HEK293 (cell line): ENCODE measurements around the gene MSH5.

Source experiments
- CTCF ChIP-seq: fragments of 450-650 bp; formaldehyde crosslinking; IDR thresholded peaks from 2 replicates; pipeline ENCODE4 v1.5.1; 2016; ENCODE audit warnings: missing biosample characterization, missing genetic modification characterization
- ZFP41 ChIP-seq: fragments of 450-650 bp; formaldehyde crosslinking; IDR thresholded peaks from 2 replicates; pipeline ENCODE4 v1.5.1; 2016; ENCODE audit warnings: missing biosample characterization, missing genetic modification characterization, borderline replicate concordance
- ZNF624 ChIP-seq: fragments of 450-650 bp; formaldehyde crosslinking; IDR thresholded peaks from 2 replicates; pipeline ENCODE4 v1.5.1; 2017; ENCODE audit warnings: missing biosample characterization, missing genetic modification characterization
- ZSCAN30 ChIP-seq: fragments of 450-650 bp; IDR thresholded peaks from 2 replicates; pipeline ENCODE4 v1.5.1; 2018; ENCODE audit warnings: missing biosample characterization, mild to moderate bottlenecking, missing genetic modification characterization, moderate library complexity
- TF ChIP-seq, protein P1 (sequence below): fragments of 450-650 bp; formaldehyde crosslinking; IDR thresholded peaks from 2 replicates; pipeline ENCODE4 v1.5.1; 2016; ENCODE audit warnings: missing biosample characterization, missing genetic modification characterization
- TF ChIP-seq, protein P2 (sequence below): fragments of 450-650 bp; formaldehyde crosslinking; conservative IDR thresholded peaks from 2 replicates; pipeline ENCODE4 v1.5.1; 2016; ENCODE audit warnings: low read depth, missing biosample characterization, missing genetic modification characterization

DNA sequence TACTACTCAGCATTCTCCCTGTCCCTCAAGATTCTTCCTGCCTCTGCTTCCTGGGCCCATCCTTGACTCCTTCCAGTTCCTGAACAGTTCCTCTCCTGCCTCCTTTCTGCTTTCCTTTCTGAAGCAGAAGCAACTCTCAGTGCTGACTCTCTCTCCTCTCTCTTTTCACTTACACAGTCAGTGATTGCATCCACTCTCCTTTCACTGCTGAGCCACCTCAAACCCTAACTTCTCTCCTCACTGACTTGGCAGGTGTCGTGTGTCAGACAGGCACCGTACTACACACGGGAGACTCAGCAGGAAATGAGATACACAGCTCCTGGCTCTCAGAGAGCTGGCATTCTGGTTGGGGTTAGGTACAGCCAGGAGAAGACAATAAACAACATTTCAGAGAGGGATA is 42.2 kb upstream of the MSH5 start:
- TF ChIP-seq CTCF (tag by site-specific recombination): no peak
- TF ChIP-seq ZSCAN30 (tag by site-specific recombination): no peak
- TF ChIP-seq ZFP41 (tag by site-specific recombination): no peak
- TF ChIP-seq ZNF624 (tag by site-specific recombination): no peak
- TF ChIP-seq, protein P1, sequence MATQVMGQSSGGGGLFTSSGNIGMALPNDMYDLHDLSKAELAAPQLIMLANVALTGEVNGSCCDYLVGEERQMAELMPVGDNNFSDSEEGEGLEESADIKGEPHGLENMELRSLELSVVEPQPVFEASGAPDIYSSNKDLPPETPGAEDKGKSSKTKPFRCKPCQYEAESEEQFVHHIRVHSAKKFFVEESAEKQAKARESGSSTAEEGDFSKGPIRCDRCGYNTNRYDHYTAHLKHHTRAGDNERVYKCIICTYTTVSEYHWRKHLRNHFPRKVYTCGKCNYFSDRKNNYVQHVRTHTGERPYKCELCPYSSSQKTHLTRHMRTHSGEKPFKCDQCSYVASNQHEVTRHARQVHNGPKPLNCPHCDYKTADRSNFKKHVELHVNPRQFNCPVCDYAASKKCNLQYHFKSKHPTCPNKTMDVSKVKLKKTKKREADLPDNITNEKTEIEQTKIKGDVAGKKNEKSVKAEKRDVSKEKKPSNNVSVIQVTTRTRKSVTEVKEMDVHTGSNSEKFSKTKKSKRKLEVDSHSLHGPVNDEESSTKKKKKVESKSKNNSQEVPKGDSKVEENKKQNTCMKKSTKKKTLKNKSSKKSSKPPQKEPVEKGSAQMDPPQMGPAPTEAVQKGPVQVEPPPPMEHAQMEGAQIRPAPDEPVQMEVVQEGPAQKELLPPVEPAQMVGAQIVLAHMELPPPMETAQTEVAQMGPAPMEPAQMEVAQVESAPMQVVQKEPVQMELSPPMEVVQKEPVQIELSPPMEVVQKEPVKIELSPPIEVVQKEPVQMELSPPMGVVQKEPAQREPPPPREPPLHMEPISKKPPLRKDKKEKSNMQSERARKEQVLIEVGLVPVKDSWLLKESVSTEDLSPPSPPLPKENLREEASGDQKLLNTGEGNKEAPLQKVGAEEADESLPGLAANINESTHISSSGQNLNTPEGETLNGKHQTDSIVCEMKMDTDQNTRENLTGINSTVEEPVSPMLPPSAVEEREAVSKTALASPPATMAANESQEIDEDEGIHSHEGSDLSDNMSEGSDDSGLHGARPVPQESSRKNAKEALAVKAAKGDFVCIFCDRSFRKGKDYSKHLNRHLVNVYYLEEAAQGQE (tag by site-specific recombination): no peak
- TF ChIP-seq, protein P2, sequence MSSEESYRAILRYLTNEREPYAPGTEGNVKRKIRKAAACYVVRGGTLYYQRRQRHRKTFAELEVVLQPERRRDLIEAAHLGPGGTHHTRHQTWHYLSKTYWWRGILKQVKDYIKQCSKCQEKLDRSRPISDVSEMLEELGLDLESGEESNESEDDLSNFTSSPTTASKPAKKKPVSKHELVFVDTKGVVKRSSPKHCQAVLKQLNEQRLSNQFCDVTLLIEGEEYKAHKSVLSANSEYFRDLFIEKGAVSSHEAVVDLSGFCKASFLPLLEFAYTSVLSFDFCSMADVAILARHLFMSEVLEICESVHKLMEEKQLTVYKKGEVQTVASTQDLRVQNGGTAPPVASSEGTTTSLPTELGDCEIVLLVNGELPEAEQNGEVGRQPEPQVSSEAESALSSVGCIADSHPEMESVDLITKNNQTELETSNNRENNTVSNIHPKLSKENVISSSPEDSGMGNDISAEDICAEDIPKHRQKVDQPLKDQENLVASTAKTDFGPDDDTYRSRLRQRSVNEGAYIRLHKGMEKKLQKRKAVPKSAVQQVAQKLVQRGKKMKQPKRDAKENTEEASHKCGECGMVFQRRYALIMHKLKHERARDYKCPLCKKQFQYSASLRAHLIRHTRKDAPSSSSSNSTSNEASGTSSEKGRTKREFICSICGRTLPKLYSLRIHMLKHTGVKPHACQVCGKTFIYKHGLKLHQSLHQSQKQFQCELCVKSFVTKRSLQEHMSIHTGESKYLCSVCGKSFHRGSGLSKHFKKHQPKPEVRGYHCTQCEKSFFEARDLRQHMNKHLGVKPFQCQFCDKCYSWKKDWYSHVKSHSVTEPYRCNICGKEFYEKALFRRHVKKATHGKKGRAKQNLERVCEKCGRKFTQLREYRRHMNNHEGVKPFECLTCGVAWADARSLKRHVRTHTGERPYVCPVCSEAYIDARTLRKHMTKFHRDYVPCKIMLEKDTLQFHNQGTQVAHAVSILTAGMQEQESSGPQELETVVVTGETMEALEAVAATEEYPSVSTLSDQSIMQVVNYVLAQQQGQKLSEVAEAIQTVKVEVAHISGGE: no peak
